OCI-LY1 (cell line): ENCODE data around the gene ZNF416.
A peak's percentile ranks its signal among the peaks of the same experiment; 100 is the strongest.

Source experiments
- H2AFZ ChIP-seq: fragments of 200-600 bp; sonication (generic), shearing (Covaris generic); 2 replicates; pipeline ENCODE4 v1.6.0; 2014; ENCODE audit warnings: antibody characterized with exemption, mild to moderate bottlenecking, low read length
- H3F3A ChIP-seq: fragments of 200-600 bp; sonication (generic), shearing (Covaris generic); 2 replicates; pipeline ENCODE4 v1.6.0; 2014; ENCODE audit warnings: mild to moderate bottlenecking, antibody characterized with exemption, low read length, moderate library complexity; ENCODE audit not compliant: insufficient read depth
- H3K27ac ChIP-seq: fragments of 200-600 bp; sonication (generic); 2 replicates; pipeline ENCODE4 v1.5.1; 2014; ENCODE audit warnings: low read length, mixed run types, mild to moderate bottlenecking, low read depth; ENCODE audit not compliant: poor library complexity, severe bottlenecking
- H3K27me3 ChIP-seq: fragments of 200-600 bp; sonication (generic); 2 replicates; pipeline ENCODE4 v1.6.0; 2014; ENCODE audit warnings: antibody characterized with exemption, mild to moderate bottlenecking, low read length, moderate library complexity; ENCODE audit not compliant: insufficient read depth
- H3K36me3 ChIP-seq: fragments of 200-600 bp; sonication (generic); 2 replicates; pipeline ENCODE4 v1.6.1; 2014; ENCODE audit warnings: mild to moderate bottlenecking, antibody characterized with exemption, low read length, moderate library complexity, mixed read lengths; ENCODE audit not compliant: insufficient read depth
- H3K4me1 ChIP-seq: fragments of 200-600 bp; sonication (generic); 2 replicates; pipeline ENCODE4 v1.5.1; 2014; ENCODE audit warnings: mild to moderate bottlenecking, low read length, moderate library complexity; ENCODE audit not compliant: insufficient read depth, severe bottlenecking
- H3K4me2 ChIP-seq: fragments of 200-600 bp; sonication (generic), shearing (Covaris generic); 2 replicates; pipeline ENCODE4 v1.6.1; 2014; ENCODE audit warnings: low read length
- H3K4me3 ChIP-seq: fragments of 200-600 bp; sonication (generic); 2 replicates; pipeline ENCODE4 v1.5.1; 2014; ENCODE audit warnings: low read length, low read depth, mild to moderate bottlenecking, mixed read lengths; ENCODE audit not compliant: poor library complexity, severe bottlenecking
- H3K79me2 ChIP-seq: fragments of 200-600 bp; shearing (Covaris generic); 2 replicates; pipeline ENCODE4 v1.6.1; 2016; ENCODE audit warnings: mixed run types, low read length, mixed read lengths; ENCODE audit not compliant: insufficient read depth
- H3K9ac ChIP-seq: fragments of 200-600 bp; sonication (generic), shearing (Covaris generic); 2 replicates; pipeline ENCODE4 v1.6.1; 2014; ENCODE audit warnings: mild to moderate bottlenecking, low read length, mixed read lengths
- H3K9me2 ChIP-seq: fragments of 200-600 bp; sonication (generic), shearing (Covaris generic); 2 replicates; pipeline ENCODE4 v1.6.1; 2014; ENCODE audit warnings: low read depth, mild to moderate bottlenecking, low read length, mixed read lengths
- H3K9me3 ChIP-seq: fragments of 200-600 bp; shearing (Covaris generic); 2 replicates; pipeline ENCODE4 v1.6.1; 2014; ENCODE audit warnings: low read length, mixed read lengths
- H4K20me1 ChIP-seq: fragments of 200-600 bp; sonication (generic), shearing (Covaris generic); 2 replicates; pipeline ENCODE4 v1.6.0; 2016; ENCODE audit warnings: mild to moderate bottlenecking, low read length; ENCODE audit not compliant: insufficient read depth
- CTCF ChIP-seq: fragments of 200-600 bp; sonication (generic), shearing (Covaris generic); IDR thresholded peaks from 2 replicates; pipeline ENCODE4 v1.5.1; 2017; ENCODE audit warnings: mild to moderate bottlenecking, antibody characterized with exemption, low read length, moderate library complexity, mixed read lengths
- EZH2 ChIP-seq: fragments of 200-600 bp; sonication (generic), shearing (Covaris generic); IDR thresholded peaks from 2 replicates; pipeline ENCODE4 v1.8.0; 2017; ENCODE audit warnings: borderline replicate concordance, mixed run types, mild to moderate bottlenecking, antibody characterized with exemption, low read length, moderate library complexity, mixed read lengths

Gene ZNF416

GRCh38 chr19:57566396-57567265, 12.1 kb downstream of the ZNF416 start:
- peaks cover 10% of the 10 kb centered on the region for H3K36me3 ChIP-seq
- H3K9me3 ChIP-seq = peaks cover 46% of the 10 kb centered on the region
- H2AFZ ChIP-seq = no peak overlapping the region
- TF ChIP-seq CTCF (no peak), EZH2 (no peak)
- H3K4me2 ChIP-seq = no peak overlapping the region
- H3F3A ChIP-seq = no peaks in the 10 kb centered on the region
- H3K27me3 ChIP-seq = no peaks in the 10 kb centered on the region
- H3K4me1 ChIP-seq = no peaks in the 10 kb centered on the region
- no peaks in the 10 kb centered on the region for H4K20me1 ChIP-seq
- no peaks in the 10 kb centered on the region for H3K9me2 ChIP-seq
- no peak overlapping the region for H3K9ac ChIP-seq
- H3K4me3 ChIP-seq = no peak overlapping the region
- no peaks in the 10 kb centered on the region for H3K79me2 ChIP-seq
- H3K27ac ChIP-seq = no peak overlapping the region

DNA sequence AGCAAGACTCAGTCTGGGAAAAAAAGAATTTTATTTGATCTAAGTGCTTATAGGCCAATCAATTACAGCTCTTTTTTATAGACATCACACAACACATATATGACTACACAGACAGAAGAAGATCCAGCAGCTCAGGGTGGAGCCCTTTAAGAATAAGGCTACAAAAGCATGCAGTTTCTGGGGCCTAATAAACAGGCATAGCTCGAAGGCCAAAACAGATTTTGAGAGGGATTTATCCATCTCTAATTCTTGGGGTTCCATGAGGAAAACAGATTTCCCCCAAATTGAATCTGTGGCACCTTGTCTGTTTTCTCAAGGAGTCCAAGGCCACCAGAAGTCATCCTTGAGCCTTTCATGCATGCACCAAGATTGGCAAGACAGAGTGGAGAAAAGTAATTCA, 15.2 kb downstream of the ZNF416 start:
- Histone ChIP-seq H3K4me3 (no peak overlapping the region), H3K79me2 (no peaks in the 10 kb centered on the region), H3K4me1 (peaks cover 6% of the 10 kb centered on the region), H3K36me3 (no peaks in the 10 kb centered on the region), H3F3A (no peaks in the 10 kb centered on the region), H3K9ac (no peak overlapping the region), H2AFZ (no peak overlapping the region), H3K27me3 (no peaks in the 10 kb centered on the region), H4K20me1 (no peaks in the 10 kb centered on the region), H3K27ac (no peak overlapping the region), H3K4me2 (no peak overlapping the region), H3K9me3 (peaks cover 40% of the 10 kb centered on the region), H3K9me2 (no peaks in the 10 kb centered on the region)
- no peak for TF ChIP-seq EZH2
- no peak for TF ChIP-seq CTCF

DNA sequence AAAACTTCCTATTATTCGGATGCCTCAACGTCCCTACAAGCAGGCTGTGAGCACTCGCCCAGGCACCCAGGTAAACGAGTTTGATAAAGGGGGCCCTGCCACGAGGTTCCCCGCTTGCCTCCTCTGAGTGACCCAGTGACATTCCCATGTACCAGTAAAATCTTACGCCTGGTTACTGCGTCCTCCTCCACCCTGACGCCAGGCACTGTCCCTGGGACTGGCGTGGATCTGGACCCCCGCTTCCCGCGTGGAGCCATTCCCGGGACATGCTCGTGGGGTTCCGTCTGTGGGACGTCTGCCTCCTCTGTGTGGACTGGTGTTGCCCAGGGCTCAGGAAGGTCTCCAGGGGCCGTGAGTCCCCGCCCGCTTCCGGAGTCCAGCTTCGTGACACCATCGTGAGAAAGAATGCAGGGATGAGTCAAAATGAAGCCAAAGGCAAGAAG, 18.6 kb downstream of the ZNF416 start:
- TF ChIP-seq EZH2 (no peak), CTCF (no peak)
- H3F3A ChIP-seq = no peaks in the 10 kb centered on the region
- H3K4me3 ChIP-seq = peak overlapping the region; percentile 75
- no peak overlapping the region; the same call in 1 of the 2 replicates for H2AFZ ChIP-seq
- no peak overlapping the region for H3K9ac ChIP-seq
- no peaks in the 10 kb centered on the region for H3K9me2 ChIP-seq
- no peaks in the 10 kb centered on the region for H3K79me2 ChIP-seq
- no peak overlapping the region for H3K27ac ChIP-seq
- H3K4me1 ChIP-seq = peaks cover 13% of the 10 kb centered on the region
- peaks cover 20% of the 10 kb centered on the region for H3K9me3 ChIP-seq
- no peaks in the 10 kb centered on the region for H3K27me3 ChIP-seq
- H3K4me2 ChIP-seq = peak overlapping the region; percentile 63
- H3K36me3 ChIP-seq = peaks cover 15% of the 10 kb centered on the region
- no peaks in the 10 kb centered on the region for H4K20me1 ChIP-seq
